Psoas muscle (tissue), 8 donors: ENCODE data around the gene ZSWIM8. TPM values are rescaled to one million over a fixed set of nuclear protein-coding genes. Genes with fewer than 3 reads are reported as not detected.

Experiments used
- ATAC-seq, 4 donors: fragments of 200-7000 bp; cut with Tn5 transposase; one replicate each; pipeline ENCODE4 v1.9.1; 2020; ENCODE audit warnings: moderate library complexity in 3 of 4, mild to moderate bottlenecking in 2 of 4
- DNase-seq, 2 donors: peaks; one replicate each; pipeline ENCODE4 v3.0.0-alpha.2; 2020
- H3K27ac ChIP-seq: fragments of 200-600 bp; one replicate; pipeline ENCODE4 v1.8.0; 2022
- H3K27me3 ChIP-seq, 3 donors: fragments of 200-600 bp in 1 of 3; one replicate each; pipeline versions ENCODE4 v1.6.1 to v1.8.0; 2013 to 2022; ENCODE audit warnings: low read length in 2 of 3, mild to moderate bottlenecking in 2 of 3, moderate library complexity in 1 of 3; ENCODE audit not compliant: insufficient read depth in 3 of 3
- H3K36me3 ChIP-seq, 2 donors: fragments of 200-600 bp in 1 of 2; one replicate each; pipeline versions ENCODE4 v1.6.1 to v1.8.0; 2013 to 2022; ENCODE audit warnings: low read depth in 1 of 2, mild to moderate bottlenecking in 1 of 2, moderate library complexity in 1 of 2; ENCODE audit not compliant: insufficient read depth in 1 of 2
- H3K4me1 ChIP-seq: fragments of 200-600 bp; one replicate; pipeline ENCODE4 v1.8.0; 2022
- H3K4me3 ChIP-seq: fragments of 200-600 bp; one replicate; pipeline ENCODE4 v1.8.0; 2022; ENCODE audit warnings: mild to moderate bottlenecking
- H3K9me3 ChIP-seq: fragments of 200-600 bp; one replicate; pipeline ENCODE4 v1.8.0; 2022
- WGBS, 3 donors: extraction: QIAGEN DNeasy Blood & Tissue Kit; methylation state at CpG; one replicate each; pipeline versions ENCODE4 v1.1.6 to v1.1.7; 2013; 5-methylcytosine and 5-hydroxymethylcytosine counted together
- intact Hi-C, 2 donors: fragments of 100-400 bp; cut with DNase I; formaldehyde crosslinking; loops; one replicate each; pipeline versions ENCODE4 v1.11.0 to v1.14.2; 2022
- polyA plus RNA-seq, 3 donors: library from polyadenylated mRNA; stranded (reverse); fragments of 200-250 nt; gene quantifications; one replicate each; pipeline ENCODE4 v1.2.3, GENCODE V29; 2013
- total RNA-seq, 4 donors: library from RNA; stranded (reverse); fragmentation: NEBNext Ultra II Directional in 2 of 4; extraction: Animal tissue kit (Norgen Biotek cat#: 25700) in 2 of 4; gene quantifications; one replicate each; pipeline versions ENCODE4 v1.2.1 to v1.2.4, GENCODE V29; 2021 to 2023
- TF ChIP-seq, protein P1 (sequence below): fragments of 200-600 bp; IDR thresholded peaks from one replicate; pipeline ENCODE4 v1.8.0; 2022; ENCODE audit warnings: antibody characterized with exemption
- donor health status: healthy with polysubstance abuse.
- donor health status: DM: no; HTN: no; CAD: no; lungs with moderate emphysema.
- donor health status: Bipolar disorder and iron deficiency.
- donor health status: healthy.
- donor health status: DM: yes; HTN: yes; CAD: no.
- donor health status: DM: no; HTN: no; CAD: no.
- donor health status: DM: no; HTN: no; CAD: no.
- donor health status: DM: yes; HTN: yes; CAD: no.

Gene ZSWIM8
- total and polyA plus RNA-seq, 7 donors = 40.5 to 68.3 (median 57.2) TPM

DNA sequence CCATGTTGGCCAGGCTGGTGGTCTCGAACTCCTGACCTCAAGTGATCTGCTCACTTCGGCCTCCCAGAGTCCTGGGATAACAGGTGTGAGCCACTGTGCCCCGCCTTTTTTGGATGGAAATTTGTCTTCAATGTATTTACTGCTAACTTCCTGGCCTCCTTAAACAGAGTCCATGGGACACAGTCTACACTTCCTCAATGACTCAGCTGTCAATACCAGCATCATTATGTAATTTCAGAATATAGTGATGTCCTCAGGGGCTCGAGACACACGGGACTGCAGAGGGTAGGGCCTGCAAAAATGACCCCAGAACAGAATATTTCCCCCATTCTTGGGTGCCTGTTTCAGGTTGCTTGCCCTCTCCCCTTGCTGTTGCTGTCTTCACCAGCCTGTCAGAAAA is 57.9 kb downstream of the ZSWIM8 start:
- no peaks in the 10 kb centered on the region for H3K9me3 ChIP-seq
- no peaks in the 10 kb centered on the region for H3K27me3 ChIP-seq
- H3K27ac ChIP-seq = peak overlapping the region; percentile 55
- 53 to 65% (median 56%) methylated on average over 5 of the region's 5 CpGs for WGBS, 3 donors
- DNase-seq = no peak
- ATAC-seq = peak in 3 of 4 donors; percentile 43 to 64 (median 43)
- TF ChIP-seq, protein P1, sequence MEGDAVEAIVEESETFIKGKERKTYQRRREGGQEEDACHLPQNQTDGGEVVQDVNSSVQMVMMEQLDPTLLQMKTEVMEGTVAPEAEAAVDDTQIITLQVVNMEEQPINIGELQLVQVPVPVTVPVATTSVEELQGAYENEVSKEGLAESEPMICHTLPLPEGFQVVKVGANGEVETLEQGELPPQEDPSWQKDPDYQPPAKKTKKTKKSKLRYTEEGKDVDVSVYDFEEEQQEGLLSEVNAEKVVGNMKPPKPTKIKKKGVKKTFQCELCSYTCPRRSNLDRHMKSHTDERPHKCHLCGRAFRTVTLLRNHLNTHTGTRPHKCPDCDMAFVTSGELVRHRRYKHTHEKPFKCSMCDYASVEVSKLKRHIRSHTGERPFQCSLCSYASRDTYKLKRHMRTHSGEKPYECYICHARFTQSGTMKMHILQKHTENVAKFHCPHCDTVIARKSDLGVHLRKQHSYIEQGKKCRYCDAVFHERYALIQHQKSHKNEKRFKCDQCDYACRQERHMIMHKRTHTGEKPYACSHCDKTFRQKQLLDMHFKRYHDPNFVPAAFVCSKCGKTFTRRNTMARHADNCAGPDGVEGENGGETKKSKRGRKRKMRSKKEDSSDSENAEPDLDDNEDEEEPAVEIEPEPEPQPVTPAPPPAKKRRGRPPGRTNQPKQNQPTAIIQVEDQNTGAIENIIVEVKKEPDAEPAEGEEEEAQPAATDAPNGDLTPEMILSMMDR = no peak
- intact Hi-C loops = no loop called here
- peaks cover 0 to 85% of the 10 kb centered on the region in 2 donors for H3K36me3 ChIP-seq
- no peak overlapping the region for H3K4me3 ChIP-seq
- H3K4me1 ChIP-seq = peaks cover 5% of the 10 kb centered on the region

DNA sequence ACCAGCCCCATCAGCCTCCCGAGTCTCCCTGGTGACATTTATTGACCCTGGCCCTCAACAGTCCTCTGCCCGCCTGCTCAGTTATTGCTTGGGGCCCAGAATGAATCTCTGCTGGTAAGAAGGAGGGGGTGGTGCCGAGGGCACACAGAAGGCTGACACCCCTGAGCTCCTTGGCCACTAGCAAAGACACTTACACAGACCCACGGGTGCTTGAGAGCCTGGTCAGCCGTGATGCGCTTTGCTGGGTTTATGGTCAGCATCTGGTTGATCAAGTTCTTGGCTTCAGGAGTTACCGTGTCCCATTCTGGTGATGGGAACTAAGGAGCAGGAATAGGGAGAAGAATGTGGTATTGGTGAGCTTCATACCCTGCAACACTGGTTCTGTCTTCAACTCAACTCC is 61.6 kb downstream of the ZSWIM8 start:
- DNase-seq = no peak
- no peak overlapping the region for H3K4me3 ChIP-seq
- no peak for ATAC-seq
- peaks cover 9% of the 10 kb centered on the region for H3K4me1 ChIP-seq
- 90 to 92% (median 90%) methylated on average over 7 of the region's 7 CpGs for WGBS, 3 donors
- no peak overlapping the region for H3K27ac ChIP-seq
- intact Hi-C loops = no loop called here
- H3K27me3 ChIP-seq = no peaks in the 10 kb centered on the region
- TF ChIP-seq, protein P1 = no peak
- no peaks in the 10 kb centered on the region for H3K9me3 ChIP-seq
- H3K36me3 ChIP-seq = peaks cover under 1 to 77% of the 10 kb centered on the region in 2 donors

DNA sequence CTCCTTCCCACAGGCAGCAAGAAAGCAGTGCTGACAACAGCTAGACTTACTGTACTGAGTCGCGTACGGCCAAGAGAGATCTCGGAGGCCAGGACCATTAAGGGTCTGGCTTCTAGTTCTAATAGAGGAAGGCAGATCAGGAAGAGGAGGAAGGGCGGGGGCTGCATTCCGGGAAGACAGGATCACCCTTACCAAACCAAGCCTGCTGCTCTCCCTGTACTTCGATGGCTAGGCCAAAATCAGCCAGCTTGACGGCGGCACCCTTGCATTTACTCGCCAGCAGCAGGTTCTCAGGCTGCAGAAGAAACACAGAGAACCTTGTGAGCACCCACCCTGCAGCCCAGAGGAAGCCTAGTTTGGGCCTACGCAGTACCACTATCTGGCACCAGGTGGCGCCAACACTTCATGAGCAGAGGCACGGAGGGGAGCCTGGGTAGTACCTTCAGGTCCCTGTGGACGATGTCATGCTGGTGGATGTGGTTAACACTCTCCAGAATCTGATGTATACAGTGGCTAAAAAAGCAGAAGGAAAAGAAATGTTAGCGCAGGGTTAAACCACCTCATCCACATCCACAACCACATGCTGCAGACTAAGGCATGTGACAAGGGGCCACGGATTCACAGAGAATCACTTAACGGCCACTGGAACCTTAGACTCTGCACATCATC is 63.5 kb downstream of the ZSWIM8 start:
- H3K4me1 ChIP-seq = peaks cover 4% of the 10 kb centered on the region

GRCh38 chr10:73850211-73850610 is 64.8 kb downstream of the ZSWIM8 start:
- 73 to 87% (median 82%) methylated on average over 8 of the region's 8 CpGs for WGBS, 3 donors
- H3K4me1 ChIP-seq = peaks cover 13% of the 10 kb centered on the region
- peaks cover 2 to 80% of the 10 kb centered on the region in 2 donors for H3K36me3 ChIP-seq
- TF ChIP-seq, protein P1 = no peak
- H3K27me3 ChIP-seq = no peaks in the 10 kb centered on the region
- H3K4me3 ChIP-seq = no peak overlapping the region
- ATAC-seq (no peak), DNase-seq (no peak)
- H3K9me3 ChIP-seq = no peaks in the 10 kb centered on the region
- intact Hi-C loops = no loop called here
- H3K27ac ChIP-seq = peak overlapping the region; percentile 58

More for the DNA sequence above, 63.5 kb downstream of the ZSWIM8 start:
- Histone ChIP-seq H3K36me3 (peaks cover 2 to 87% of the 10 kb centered on the region in 2 donors), H3K9me3 (no peaks in the 10 kb centered on the region), H3K4me3 (no peak overlapping the region), H3K27ac (peak overlapping the region; percentile 58), H3K27me3 (no peaks in the 10 kb centered on the region)
- ATAC-seq (peak; percentile 89 to 95 (median 91)), DNase-seq (peak; percentile 86 to 92)
- TF ChIP-seq, protein P1 = peak; percentile 99
- WGBS, 3 donors = 36 to 41% (median 38%) methylated on average over 17 of the region's 17 CpGs
- intact Hi-C loops = loop anchor here (1.0 kb wide), 1 partner anchor 30 kb away; no protein-coding TSS in a partner anchor
